Transverse colon (tissue), 4 donors: ENCODE results near the gene RPL10. TPM values are rescaled to one million over a fixed set of nuclear protein-coding genes. Genes with fewer than 3 reads are reported as not detected.

ENCODE experiments used
- DNase-seq: peaks from one replicate; pipeline ENCODE4 v3.0.0-alpha.2; 2019
- H3K27ac ChIP-seq, 4 donors: fragments of 200-600 bp; sonication (generic); 2 replicates each; pipeline ENCODE4 v1.5.1; 2016 to 2018; ENCODE audit warnings: inconsistent platforms in 4 of 4
- H3K27me3 ChIP-seq: fragments of 200-600 bp; sonication (generic); 2 replicates; pipeline ENCODE4 v1.5.1; 2017; ENCODE audit warnings: inconsistent platforms
- H3K36me3 ChIP-seq, 4 donors: fragments of 200-600 bp; sonication (generic); 2 replicates each; pipeline ENCODE4 v1.5.1; 2017 to 2019; ENCODE audit warnings: inconsistent platforms in 4 of 4
- H3K4me1 ChIP-seq, 4 donors: fragments of 200-600 bp; sonication (generic); 2 replicates each; pipeline ENCODE4 v1.5.1; 2017 to 2020; ENCODE audit warnings: inconsistent platforms in 4 of 4
- H3K4me3 ChIP-seq, 4 donors: fragments of 200-600 bp; sonication (generic); 1 replicate in 1 of 4; 2 replicates in 3 of 4; pipeline versions ENCODE4 v1.5.1 to v1.6.1; 2017 to 2019; ENCODE audit warnings: inconsistent platforms in 4 of 4
- H3K9me3 ChIP-seq, 2 donors: fragments of 200-600 bp; sonication (generic); 2 replicates each; pipeline ENCODE4 v1.5.1; 2017 to 2019; ENCODE audit warnings: inconsistent platforms in 2 of 2
- CTCF ChIP-seq, 5 experiments: fragments of 200-600 bp in 3 of 5; fragments of 450-650 bp in 2 of 5; sonication (generic) in 3 of 5; IDR thresholded peaks; 1 replicate in 2 of 5; 2 replicates in 3 of 5; pipeline ENCODE4 v1.5.1; 2016 to 2017; ENCODE audit warnings: antibody characterized with exemption in 5 of 5, inconsistent platforms in 3 of 5, mild to moderate bottlenecking in 2 of 5, moderate library complexity in 1 of 5
- EP300 ChIP-seq: sonication (generic); formaldehyde crosslinking; IDR thresholded peaks from one replicate; pipeline ENCODE4 v1.6.1; 2017; ENCODE audit warnings: antibody characterized with exemption, low read depth
- POLR2A ChIP-seq: fragments of 450-650 bp; IDR thresholded peaks from one replicate; pipeline ENCODE4 v1.6.1; 2016; ENCODE audit warnings: antibody characterized with exemption, mild to moderate bottlenecking, moderate library complexity
- POLR2AphosphoS5 ChIP-seq, 3 donors: sonication (generic); formaldehyde crosslinking; IDR thresholded peaks; one replicate each; pipeline ENCODE4 v1.6.1; 2016; ENCODE audit warnings: antibody characterized with exemption in 3 of 3
- WGBS, 2 donors: methylation state at CpG; one replicate each; pipeline ENCODE4 v1.1.5; 2018; ENCODE audit warnings: low coverage in 1 of 2; 5-methylcytosine and 5-hydroxymethylcytosine counted together
- in situ Hi-C, 4 donors: fragments of 200-750 bp; cut with MboI; loops; one replicate each; pipeline versions ENCODE4 v1.15.0 to v1.15.1; 2017; ENCODE audit warnings: low sequenced_read_pairs in 3 of 4, low pct_ligation_motif_present in 1 of 4, low pct_unique_long_range_greater_than_20kb in 1 of 4
- intact Hi-C: fragments of 100-400 bp; cut with DNase I; formaldehyde crosslinking; loops from one replicate; pipeline ENCODE4 v1.15.1; 2023; ENCODE audit warnings: low total_unique reads
- total RNA-seq, 4 donors: library from RNA; depleted of rRNA; stranded (reverse); fragments of >200 nt; gene quantifications; one replicate each; pipeline ENCODE4 v1.1.0, GENCODE V29; 2016

RPL10 gene
- total RNA-seq, 4 donors from 2014 or later, result 1,352 to 4,861 (median 3,415) TPM

GRCh38 chrX:154353172-154353843, 44.9 kb upstream of the RPL10 start:
- no peaks in the 10 kb centered on the region for H3K9me3 ChIP-seq
- peaks cover 0 to 5% (median 0%) of the 10 kb centered on the region in 4 donors for H3K36me3 ChIP-seq
- no peak for DNase-seq
- intact Hi-C loops, result loop anchor here (5.0 kb wide), 1 partner anchor 44 kb away; the partner anchor contains the start of gene RPL10
- in situ Hi-C loops, result no loop called here
- H3K27me3 ChIP-seq, result no peaks in the 10 kb centered on the region
- H3K27ac ChIP-seq, result peak overlapping the region in 3 of 4 donors; percentile 58 to 99 (median 70)
- peaks cover 0 to 11% (median 5%) of the 10 kb centered on the region in 4 donors for H3K4me1 ChIP-seq
- H3K4me3 ChIP-seq, result no peak overlapping the region
- TF ChIP-seq EP300, result no peak
- TF ChIP-seq POLR2A, result no peak
- no peak for TF ChIP-seq CTCF (IDR thresholded peaks at IDR 0.05)
- TF ChIP-seq POLR2AphosphoS5 (IDR thresholded peaks at IDR 0.05), result no peak
- WGBS, 2 donors, result 80% methylated on average over 18 of the region's 24 CpGs; no CpG with 5 or more reads in 1 of the 2 donors

DNA sequence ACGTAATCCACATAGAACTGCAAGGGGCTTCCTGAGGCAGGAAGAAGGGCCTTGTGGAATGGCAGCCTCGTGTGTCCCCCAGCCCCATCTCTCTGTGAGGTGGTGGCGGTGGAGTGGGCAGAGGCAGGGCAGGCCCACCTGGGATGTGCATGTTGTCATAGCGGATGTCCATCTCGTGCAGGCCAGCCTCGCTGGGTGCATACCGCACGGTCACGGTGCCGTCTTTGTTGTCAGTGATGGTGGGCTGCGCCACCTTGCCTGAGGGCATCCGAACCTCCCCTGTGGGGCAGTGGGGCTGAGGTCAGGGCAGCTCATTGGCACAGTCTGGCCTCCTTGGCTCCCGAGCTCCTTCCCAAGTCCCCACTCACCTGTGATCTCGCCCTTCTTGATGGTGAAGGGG, 44.2 kb upstream of the RPL10 start:
- in situ Hi-C loops, result no loop called here

GRCh38 chrX:154354516-154354915, 43.7 kb upstream of the RPL10 start:
- Histone ChIP-seq H3K27me3 (no peaks in the 10 kb centered on the region), H3K4me1 (peaks cover 0 to 11% (median 5%) of the 10 kb centered on the region in 4 donors), H3K36me3 (peaks cover 0 to 5% (median 0%) of the 10 kb centered on the region in 4 donors), H3K27ac (peak overlapping the region in 3 of 4 donors; percentile 58 to 99 (median 70)), H3K4me3 (no peak overlapping the region), H3K9me3 (no peaks in the 10 kb centered on the region)
- in situ Hi-C loops, result no loop called here
- DNase-seq, result no peak
- no peak for TF ChIP-seq POLR2AphosphoS5 (IDR thresholded peaks at IDR 0.05)
- TF ChIP-seq EP300, result no peak
- no peak for TF ChIP-seq CTCF (IDR thresholded peaks at IDR 0.05)
- no peak for TF ChIP-seq POLR2A
- intact Hi-C loops, result loop anchor here (5.0 kb wide), 1 partner anchor 43 kb away; the partner anchor contains the start of gene RPL10
- WGBS, 2 donors, result 83% methylated on average over 13 of the region's 13 CpGs; no CpG with 5 or more reads in 1 of the 2 donors

More for the DNA sequence above, 44.2 kb upstream of the RPL10 start:
- no peak for DNase-seq
- intact Hi-C loops, result loop anchor here (5.0 kb wide), 1 partner anchor 43 kb away; the partner anchor contains the start of gene RPL10
- 77% methylated on average over 8 of the region's 14 CpGs; no CpG with 5 or more reads in 1 of the 2 donors for WGBS, 2 donors
- no peak for TF ChIP-seq CTCF (IDR thresholded peaks at IDR 0.05)
- peak in 1 of 3 donors; percentile 31 for TF ChIP-seq POLR2AphosphoS5 (IDR thresholded peaks at IDR 0.05)
- Histone ChIP-seq H3K4me1 (peaks cover 0 to 11% (median 5%) of the 10 kb centered on the region in 4 donors), H3K36me3 (peaks cover 0 to 5% (median 0%) of the 10 kb centered on the region in 4 donors), H3K27me3 (no peaks in the 10 kb centered on the region), H3K9me3 (no peaks in the 10 kb centered on the region), H3K27ac (peak overlapping the region in 3 of 4 donors; percentile 58 to 99 (median 70)), H3K4me3 (no peak overlapping the region)

DNA sequence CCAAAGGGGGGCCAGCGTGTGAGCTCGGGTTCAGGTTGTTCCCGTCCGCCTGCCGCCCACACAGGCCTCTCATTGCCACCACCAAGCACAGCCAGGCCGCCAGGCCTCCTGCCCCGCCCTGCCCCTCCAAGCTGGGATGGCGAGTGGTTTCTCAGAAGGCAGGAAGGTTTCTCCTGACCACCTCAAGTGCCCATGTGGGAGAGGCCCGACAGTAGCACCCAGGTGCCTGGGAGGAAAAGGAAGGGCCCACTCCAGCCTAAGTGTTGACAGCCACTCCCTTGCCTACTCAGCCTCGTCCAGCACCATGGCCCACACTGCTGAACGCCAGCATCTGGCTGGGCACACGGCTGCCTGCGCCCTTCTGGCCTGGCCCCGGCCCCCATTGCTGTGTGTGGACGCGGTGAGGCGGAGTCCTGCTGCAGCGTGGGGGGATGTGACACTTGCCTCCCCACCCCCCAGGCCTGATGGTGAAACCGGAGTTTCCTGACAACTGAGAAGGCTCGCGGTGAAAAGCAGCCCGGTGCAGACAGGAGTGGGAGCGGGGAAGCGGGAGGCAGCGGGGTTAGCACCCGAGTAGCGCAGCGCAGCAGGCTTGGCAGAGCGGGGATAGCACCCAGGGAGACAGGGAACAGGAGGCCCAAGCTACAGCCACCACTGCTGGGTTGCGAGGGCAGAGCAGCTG, 42.9 kb upstream of the RPL10 start:
- no peak for DNase-seq
- Histone ChIP-seq H3K4me1 (peaks cover 0 to 11% (median 5%) of the 10 kb centered on the region in 4 donors), H3K36me3 (peaks cover 0 to 5% (median 0%) of the 10 kb centered on the region in 4 donors), H3K27ac (peak overlapping the region; percentile 23 to 99 (median 64)), H3K27me3 (no peaks in the 10 kb centered on the region), H3K4me3 (no peak overlapping the region), H3K9me3 (no peaks in the 10 kb centered on the region)
- in situ Hi-C loops, result no loop called here
- 83% methylated on average over 23 of the region's 30 CpGs; no CpG with 5 or more reads in 1 of the 2 donors for WGBS, 2 donors
- no peak for TF ChIP-seq POLR2A
- TF ChIP-seq POLR2AphosphoS5 (IDR thresholded peaks at IDR 0.05), result no peak
- TF ChIP-seq EP300, result no peak
- no peak for TF ChIP-seq CTCF (IDR thresholded peaks at IDR 0.05)
- intact Hi-C loops, result no loop called here
